ENCODE measurements around the gene NPM1. TPM values are rescaled to one million over a fixed set of nuclear protein-coding genes. Genes with fewer than 3 reads are reported as not detected.

NPM1 gene
- total RNA-seq, 3 donors from 2014 or later: 404 to 623 (median 596) TPM

DNA sequence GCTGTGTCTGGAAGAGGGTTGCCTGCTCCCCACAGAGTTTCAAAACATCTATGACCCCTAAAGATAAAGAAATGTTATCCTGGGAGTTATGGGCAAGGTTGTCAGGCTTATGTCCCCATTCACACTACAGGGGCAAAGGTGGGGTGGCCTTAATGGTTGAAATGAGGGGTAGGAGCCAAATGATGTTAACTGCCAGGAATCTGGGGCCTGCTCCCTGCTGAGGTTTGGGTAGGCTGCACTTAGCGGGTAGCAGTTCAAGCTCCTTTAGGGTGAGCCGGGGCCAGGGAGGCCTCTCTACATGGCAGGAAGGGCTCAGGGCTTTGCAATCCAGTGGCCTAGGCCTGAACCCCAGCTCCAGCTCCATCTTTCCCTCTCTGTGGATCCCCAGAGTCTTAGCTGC is 34.8 kb downstream of the NPM1 start:
- intact Hi-C loops (cut with DNase I, micrococcal nuclease): loop anchor here in 1 of 2 donors (10.0 kb wide), 1 partner anchor 622 kb away; no protein-coding TSS in a partner anchor
- no peaks in the 10 kb centered on the region for H3K9me3 ChIP-seq
- peaks cover 23% of the 10 kb centered on the region for H3K4me1 ChIP-seq (ENCODE audit: low read depth)
- H3K36me3 ChIP-seq (ENCODE audit: low read depth): no peaks in the 10 kb centered on the region
- H3K4me3 ChIP-seq: no peak overlapping the region
- ATAC-seq (no peak), DNase-seq (no peak)
- TF ChIP-seq, protein P1, sequence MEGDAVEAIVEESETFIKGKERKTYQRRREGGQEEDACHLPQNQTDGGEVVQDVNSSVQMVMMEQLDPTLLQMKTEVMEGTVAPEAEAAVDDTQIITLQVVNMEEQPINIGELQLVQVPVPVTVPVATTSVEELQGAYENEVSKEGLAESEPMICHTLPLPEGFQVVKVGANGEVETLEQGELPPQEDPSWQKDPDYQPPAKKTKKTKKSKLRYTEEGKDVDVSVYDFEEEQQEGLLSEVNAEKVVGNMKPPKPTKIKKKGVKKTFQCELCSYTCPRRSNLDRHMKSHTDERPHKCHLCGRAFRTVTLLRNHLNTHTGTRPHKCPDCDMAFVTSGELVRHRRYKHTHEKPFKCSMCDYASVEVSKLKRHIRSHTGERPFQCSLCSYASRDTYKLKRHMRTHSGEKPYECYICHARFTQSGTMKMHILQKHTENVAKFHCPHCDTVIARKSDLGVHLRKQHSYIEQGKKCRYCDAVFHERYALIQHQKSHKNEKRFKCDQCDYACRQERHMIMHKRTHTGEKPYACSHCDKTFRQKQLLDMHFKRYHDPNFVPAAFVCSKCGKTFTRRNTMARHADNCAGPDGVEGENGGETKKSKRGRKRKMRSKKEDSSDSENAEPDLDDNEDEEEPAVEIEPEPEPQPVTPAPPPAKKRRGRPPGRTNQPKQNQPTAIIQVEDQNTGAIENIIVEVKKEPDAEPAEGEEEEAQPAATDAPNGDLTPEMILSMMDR (IDR thresholded peaks at IDR 0.05): no peak

DNA sequence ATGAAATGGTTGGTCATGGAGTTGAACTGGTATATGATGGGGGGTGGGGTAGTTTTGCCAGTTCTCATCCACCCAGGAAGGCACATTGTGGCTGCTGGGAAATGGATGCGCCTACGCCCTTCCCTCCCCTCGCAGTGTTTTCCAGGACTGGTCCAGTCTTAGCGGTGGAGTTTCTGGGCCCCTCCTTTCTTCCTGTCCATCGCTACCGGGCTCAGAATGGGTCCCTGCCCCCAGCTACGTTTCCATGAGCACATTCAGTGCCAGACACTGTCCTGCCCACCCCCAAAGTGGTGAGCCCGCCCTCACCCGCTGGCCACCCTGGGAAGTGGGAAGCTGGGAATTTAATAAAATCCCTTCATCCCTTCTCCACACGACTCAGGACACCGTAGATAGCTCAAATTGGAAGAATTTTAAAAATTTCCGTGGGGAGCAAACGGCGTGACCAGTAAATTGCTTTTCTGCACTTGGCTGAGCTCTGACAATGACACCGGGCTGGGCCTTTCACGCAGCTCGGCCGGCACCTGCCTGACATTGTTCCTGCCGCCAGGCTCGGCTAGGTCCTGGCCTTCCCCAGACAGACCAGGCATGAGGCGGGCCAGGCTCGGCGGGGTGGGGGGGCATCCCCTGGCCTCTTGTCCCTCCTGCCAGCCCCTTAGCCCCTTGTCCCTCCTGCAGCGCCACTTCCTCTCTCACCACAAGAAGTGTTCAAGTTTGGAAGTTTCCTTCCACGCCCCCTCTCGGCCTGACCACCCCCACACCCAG is 35.4 kb downstream of the NPM1 start:
- intact Hi-C loops (cut with DNase I, micrococcal nuclease): loop anchor here in 1 of 2 donors (10.0 kb wide), 1 partner anchor 622 kb away; no protein-coding TSS in a partner anchor
- DNase-seq (peak in 1 of 3 donors; percentile 14), ATAC-seq (no peak)
- no peak overlapping the region for H3K4me3 ChIP-seq
- TF ChIP-seq, protein P1 (IDR thresholded peaks at IDR 0.05): no peak
- no peaks in the 10 kb centered on the region for H3K9me3 ChIP-seq
- peaks cover 23% of the 10 kb centered on the region for H3K4me1 ChIP-seq (ENCODE audit: low read depth)
- no peaks in the 10 kb centered on the region for H3K36me3 ChIP-seq (ENCODE audit: low read depth)

DNA sequence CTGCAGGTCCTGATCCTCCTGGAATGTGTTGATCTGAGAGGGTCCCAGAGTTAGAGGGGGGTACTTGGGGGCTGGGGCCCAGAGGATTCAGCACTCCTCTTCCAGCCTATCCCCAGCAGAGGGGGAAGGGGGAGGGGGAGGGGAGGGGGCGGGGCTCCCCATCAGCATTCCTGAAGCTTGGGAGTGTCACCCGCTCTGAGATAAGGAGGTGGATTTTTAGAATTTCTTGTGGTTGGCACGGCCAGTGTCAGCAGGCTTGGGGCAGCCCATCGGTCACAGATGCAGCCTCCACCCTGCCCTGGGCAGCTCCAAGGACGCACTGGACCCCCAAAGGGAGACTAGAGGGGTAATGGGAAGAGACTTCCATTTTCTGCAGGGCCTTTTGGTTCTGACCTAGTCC is 37.1 kb downstream of the NPM1 start:
- Histone ChIP-seq H3K36me3 (ENCODE audit: low read depth) (no peaks in the 10 kb centered on the region), H3K4me3 (no peak overlapping the region), H3K4me1 (ENCODE audit: low read depth) (peaks cover 13% of the 10 kb centered on the region), H3K9me3 (no peaks in the 10 kb centered on the region)
- intact Hi-C loops (cut with DNase I, micrococcal nuclease): loop anchor here in 1 of 2 donors (10.0 kb wide), 1 partner anchor 620 kb away; no protein-coding TSS in a partner anchor
- ATAC-seq: no peak
- no peak for DNase-seq
- TF ChIP-seq, protein P1 (IDR thresholded peaks at IDR 0.05): no peak

DNA sequence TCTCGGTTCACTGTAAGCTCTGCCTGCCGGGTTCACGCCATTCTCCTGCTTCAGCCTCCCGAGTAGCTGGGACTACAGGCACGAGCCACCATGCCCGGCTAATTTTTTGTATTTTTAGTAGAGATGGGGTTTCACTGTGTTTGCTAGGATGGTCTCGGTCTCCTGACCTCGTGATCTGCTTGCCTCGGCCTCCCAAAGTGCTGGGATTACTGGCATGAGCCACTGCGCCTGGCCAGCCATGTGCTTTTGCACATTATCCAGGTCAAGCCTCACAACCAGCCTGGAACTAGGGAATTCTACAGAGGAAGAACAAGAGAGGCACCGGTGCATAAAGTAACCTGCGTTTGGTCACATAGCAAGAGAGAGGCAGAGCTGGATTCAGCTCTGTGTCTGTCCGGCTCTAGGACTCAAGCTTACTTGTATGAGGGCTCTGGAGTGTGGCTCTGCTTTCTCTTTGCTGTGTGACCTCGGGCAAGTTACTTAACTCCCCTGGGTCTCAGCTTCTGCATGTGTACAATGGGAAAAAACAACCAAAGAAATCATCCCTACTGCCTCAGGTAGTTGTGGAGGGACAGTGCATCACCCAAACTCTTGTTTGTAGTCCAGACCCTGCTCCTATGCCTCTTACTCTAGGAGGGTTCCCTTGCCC is 38.1 kb downstream of the NPM1 start:
- H3K36me3 ChIP-seq (ENCODE audit: low read depth): no peaks in the 10 kb centered on the region
- H3K4me3 ChIP-seq: no peak overlapping the region
- H3K9me3 ChIP-seq: no peaks in the 10 kb centered on the region
- DNase-seq (peak in 1 of 3 donors; percentile 8), ATAC-seq (no peak)
- H3K4me1 ChIP-seq (ENCODE audit: low read depth): peaks cover 6% of the 10 kb centered on the region
- TF ChIP-seq, protein P1 (IDR thresholded peaks at IDR 0.05): no peak
- intact Hi-C loops (cut with DNase I, micrococcal nuclease): loop anchor here in 1 of 2 donors (10.0 kb wide), 1 partner anchor 619 kb away; no protein-coding TSS in a partner anchor

DNA sequence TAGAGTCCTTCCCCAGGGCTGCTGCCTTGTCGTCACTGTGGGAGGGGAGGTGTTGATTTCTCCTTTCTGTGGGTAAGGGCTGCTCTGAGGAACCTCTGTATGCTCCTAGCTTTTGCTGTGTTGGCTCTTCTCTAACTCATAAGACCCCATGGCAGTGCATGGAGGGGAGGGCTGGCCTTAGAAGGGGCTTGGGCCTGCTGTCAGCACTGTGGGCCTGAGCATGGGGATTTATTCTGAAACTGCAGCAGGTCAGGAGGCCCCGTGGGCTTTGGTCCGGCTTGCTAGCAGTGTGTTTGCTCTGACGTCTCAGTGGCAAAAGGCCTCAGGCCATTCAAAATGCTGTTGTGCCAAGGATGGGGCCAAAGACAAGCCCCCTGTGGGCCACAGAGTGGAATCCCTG is 38.6 kb downstream of the NPM1 start:
- Histone ChIP-seq H3K36me3 (ENCODE audit: low read depth) (no peaks in the 10 kb centered on the region), H3K4me1 (ENCODE audit: low read depth) (peaks cover under 1% of the 10 kb centered on the region), H3K4me3 (no peak overlapping the region), H3K9me3 (no peaks in the 10 kb centered on the region)
- intact Hi-C loops (cut with DNase I, micrococcal nuclease): loop anchor here in 1 of 2 donors (10.0 kb wide), 1 partner anchor 619 kb away; no protein-coding TSS in a partner anchor
- TF ChIP-seq, protein P1 (IDR thresholded peaks at IDR 0.05): no peak
- ATAC-seq: no peak
- peak in 1 of 3 donors; percentile 12 for DNase-seq

Data from mucosa of descending colon (tissue), 3 donors.